ENCODE measurements around the gene ROBO1.

Gene ROBO1

GRCh38 chr3:79249701-79250100, 518.1 kb downstream of the ROBO1 start:
- no peak for DNase-seq

GRCh38 chr3:79247725-79248043, 520.1 kb downstream of the ROBO1 start:
- no peak for DNase-seq

- DNase-seq = no peak
Observed at GRCh38 chr3:79246875-79247724, 520.7 kb downstream of the ROBO1 start.

GRCh38 chr3:79245284-79246138, 522.3 kb downstream of the ROBO1 start:
- DNase-seq = no peak

GRCh38 chr3:79236496-79236895, 531.3 kb downstream of the ROBO1 start:
- no peak for DNase-seq

GRCh38 chr3:79233431-79234060, 534.3 kb downstream of the ROBO1 start:
- no peak for DNase-seq

GRCh38 chr3:79230266-79230665, 537.5 kb downstream of the ROBO1 start:
- DNase-seq = no peak

GRCh38 chr3:79217096-79217495, 550.7 kb downstream of the ROBO1 start:
- DNase-seq = no peak

GRCh38 chr3:79215286-79215685, 552.5 kb downstream of the ROBO1 start:
- DNase-seq = no peak

- DNase-seq = no peak
Observed at GRCh38 chr3:79211586-79212359, 556.0 kb downstream of the ROBO1 start.

- no peak for DNase-seq
Observed at GRCh38 chr3:79204351-79204750, 563.4 kb downstream of the ROBO1 start.

- DNase-seq = no peak
Observed at GRCh38 chr3:79203144-79203519, 564.7 kb downstream of the ROBO1 start.

GRCh38 chr3:79202471-79203143, 565.2 kb downstream of the ROBO1 start:
- DNase-seq = no peak

GRCh38 chr3:79200456-79200855, 567.3 kb downstream of the ROBO1 start:
- DNase-seq = no peak

- no peak for DNase-seq
Observed at GRCh38 chr3:79199966-79200365, 567.8 kb downstream of the ROBO1 start.

- DNase-seq = no peak
Observed at GRCh38 chr3:79187426-79187825, 580.4 kb downstream of the ROBO1 start.

GRCh38 chr3:79184251-79184650, 583.5 kb downstream of the ROBO1 start:
- no peak for DNase-seq

GRCh38 chr3:79183496-79183895, 584.3 kb downstream of the ROBO1 start:
- DNase-seq = no peak

GRCh38 chr3:79178471-79179180, 589.2 kb downstream of the ROBO1 start:
- DNase-seq = no peak

- no peak for DNase-seq
Observed at GRCh38 chr3:79175870-79176269, 591.9 kb downstream of the ROBO1 start.

All from nucleus accumbens (tissue), 56 donors.